Measurements from ENCODE around the gene ZNF534.

DNA sequence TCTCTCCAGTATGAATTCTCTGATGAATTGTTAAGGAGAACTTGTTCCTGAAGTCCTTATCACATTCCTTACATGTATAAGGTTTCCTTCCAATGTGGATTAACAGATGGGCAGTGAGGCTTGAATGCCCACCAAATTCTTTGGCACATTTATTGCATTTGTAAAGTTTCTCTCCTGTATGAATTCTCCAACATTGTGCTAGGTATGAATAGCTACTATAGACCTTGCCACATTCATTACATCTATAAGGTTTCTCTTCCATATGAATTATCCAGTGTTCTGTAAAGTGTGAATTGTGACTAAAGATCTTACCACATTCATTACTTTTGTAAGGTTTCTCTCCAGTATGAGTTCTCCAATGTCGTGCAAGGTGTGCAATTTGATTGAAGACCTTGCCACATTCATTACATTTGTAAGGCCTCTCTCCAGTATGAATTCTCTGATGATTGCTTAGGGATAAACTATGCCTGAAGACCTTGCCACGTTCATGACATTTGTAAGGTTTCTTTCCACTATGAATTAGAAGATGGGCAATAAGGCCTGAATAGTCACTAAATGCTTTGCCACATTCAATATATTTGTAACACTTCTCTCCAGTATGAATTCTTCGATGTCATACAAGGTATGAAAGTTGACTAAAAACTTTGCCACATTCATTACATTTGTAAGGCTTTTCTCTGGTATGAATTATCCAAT, 44.9 kb downstream of the ZNF534 start:
- TF ChIP-seq, protein P1, sequence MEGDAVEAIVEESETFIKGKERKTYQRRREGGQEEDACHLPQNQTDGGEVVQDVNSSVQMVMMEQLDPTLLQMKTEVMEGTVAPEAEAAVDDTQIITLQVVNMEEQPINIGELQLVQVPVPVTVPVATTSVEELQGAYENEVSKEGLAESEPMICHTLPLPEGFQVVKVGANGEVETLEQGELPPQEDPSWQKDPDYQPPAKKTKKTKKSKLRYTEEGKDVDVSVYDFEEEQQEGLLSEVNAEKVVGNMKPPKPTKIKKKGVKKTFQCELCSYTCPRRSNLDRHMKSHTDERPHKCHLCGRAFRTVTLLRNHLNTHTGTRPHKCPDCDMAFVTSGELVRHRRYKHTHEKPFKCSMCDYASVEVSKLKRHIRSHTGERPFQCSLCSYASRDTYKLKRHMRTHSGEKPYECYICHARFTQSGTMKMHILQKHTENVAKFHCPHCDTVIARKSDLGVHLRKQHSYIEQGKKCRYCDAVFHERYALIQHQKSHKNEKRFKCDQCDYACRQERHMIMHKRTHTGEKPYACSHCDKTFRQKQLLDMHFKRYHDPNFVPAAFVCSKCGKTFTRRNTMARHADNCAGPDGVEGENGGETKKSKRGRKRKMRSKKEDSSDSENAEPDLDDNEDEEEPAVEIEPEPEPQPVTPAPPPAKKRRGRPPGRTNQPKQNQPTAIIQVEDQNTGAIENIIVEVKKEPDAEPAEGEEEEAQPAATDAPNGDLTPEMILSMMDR (IDR thresholded peaks at IDR 0.05; ENCODE audit: borderline replicate concordance, extremely low read depth, low read length, poor library complexity, severe bottlenecking), result no peak
- TF ChIP-seq EZH2 (IDR thresholded peaks at IDR 0.05; ENCODE audit: borderline replicate concordance, low read depth, low read length, severe bottlenecking), result no peak
